ENCODE results near the gene LRRC7.

DNA sequence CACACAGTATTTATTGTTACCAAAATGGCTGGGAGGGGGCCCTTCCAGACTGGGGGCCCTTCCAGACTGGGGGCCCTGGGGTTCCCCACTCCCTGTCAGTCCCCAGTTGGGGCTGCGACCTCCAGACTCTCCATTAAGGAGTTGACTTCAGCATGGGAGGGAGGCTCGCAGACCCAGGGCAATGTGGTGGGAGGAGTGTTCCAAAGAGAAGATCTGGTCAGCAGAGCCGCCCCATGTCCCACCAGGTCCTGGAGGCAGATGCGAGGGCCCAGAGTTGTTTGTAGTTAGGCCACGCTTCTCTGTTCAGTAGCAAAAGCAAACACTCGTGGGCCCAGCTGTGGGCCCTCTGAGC is 352.2 kb downstream of the LRRC7 start:
- TF ChIP-seq, protein P1, sequence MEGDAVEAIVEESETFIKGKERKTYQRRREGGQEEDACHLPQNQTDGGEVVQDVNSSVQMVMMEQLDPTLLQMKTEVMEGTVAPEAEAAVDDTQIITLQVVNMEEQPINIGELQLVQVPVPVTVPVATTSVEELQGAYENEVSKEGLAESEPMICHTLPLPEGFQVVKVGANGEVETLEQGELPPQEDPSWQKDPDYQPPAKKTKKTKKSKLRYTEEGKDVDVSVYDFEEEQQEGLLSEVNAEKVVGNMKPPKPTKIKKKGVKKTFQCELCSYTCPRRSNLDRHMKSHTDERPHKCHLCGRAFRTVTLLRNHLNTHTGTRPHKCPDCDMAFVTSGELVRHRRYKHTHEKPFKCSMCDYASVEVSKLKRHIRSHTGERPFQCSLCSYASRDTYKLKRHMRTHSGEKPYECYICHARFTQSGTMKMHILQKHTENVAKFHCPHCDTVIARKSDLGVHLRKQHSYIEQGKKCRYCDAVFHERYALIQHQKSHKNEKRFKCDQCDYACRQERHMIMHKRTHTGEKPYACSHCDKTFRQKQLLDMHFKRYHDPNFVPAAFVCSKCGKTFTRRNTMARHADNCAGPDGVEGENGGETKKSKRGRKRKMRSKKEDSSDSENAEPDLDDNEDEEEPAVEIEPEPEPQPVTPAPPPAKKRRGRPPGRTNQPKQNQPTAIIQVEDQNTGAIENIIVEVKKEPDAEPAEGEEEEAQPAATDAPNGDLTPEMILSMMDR (IDR thresholded peaks at IDR 0.05; ENCODE audit: control extremely low read depth in 1 of 3, insufficient read depth in 1 of 3, low read depth in 1 of 3, low read length in 3 of 3): no peak
- TF ChIP-seq SIX5 (IDR thresholded peaks at IDR 0.05; ENCODE audit: low read depth, low read length) (no peak), JUND (IDR thresholded peaks at IDR 0.05; ENCODE audit: low read length) (no peak), RFX5 (IDR thresholded peaks at IDR 0.05; ENCODE audit: borderline replicate concordance, low read depth, low read length) (no peak), RAD21 (IDR thresholded peaks at IDR 0.05 in 1 of 2, conservative IDR thresholded peaks at IDR 0.05 in 1 of 2; ENCODE audit: low read depth in 2 of 2, low read length in 2 of 2) (no peak), SIN3A (conservative IDR thresholded peaks at IDR 0.05 in 1 of 2, IDR thresholded peaks at IDR 0.05 in 1 of 2; ENCODE audit: low read depth in 1 of 2, low read length in 2 of 2) (no peak), ZNF274 (IDR thresholded peaks at IDR 0.05; ENCODE audit: borderline replicate concordance, extremely low read depth, low read length) (no peak), TAF1 (IDR thresholded peaks at IDR 0.05; ENCODE audit: low read depth, low read length) (no peak), KDM1A (IDR thresholded peaks at IDR 0.05; ENCODE audit: borderline replicate concordance, low read length) (no peak), EP300 (IDR thresholded peaks at IDR 0.05; ENCODE audit: borderline replicate concordance in 1 of 2, low read depth in 2 of 2, low read length in 2 of 2) (no peak)
